Naive B cell (primary cell): Measurements from ENCODE around the gene MSRB3. TPM values are rescaled to one million over a fixed set of nuclear protein-coding genes. Genes with fewer than 3 reads are reported as not detected.

Source experiments
- ATAC-seq, 2 donors: fragments of 150-1000 bp; cut with Tn5 transposase; 2 replicates each; pipeline ENCODE4 v1.10.0; 2021; ENCODE audit warnings: low read depth in 2 of 2, mild to moderate bottlenecking in 2 of 2, moderate library complexity in 2 of 2
- DNase-seq: peaks from one replicate; pipeline ENCODE4 v3.0.0; 2022
- H3K27ac Mint-ChIP-seq, 6 donors: one replicate each; pipeline ENCODE4 v1.8.0; 2020 to 2022; ENCODE audit warnings: mild to moderate bottlenecking in 6 of 6, mixed read lengths in 6 of 6, moderate library complexity in 5 of 6, inconsistent platforms in 2 of 6
- H3K27me3 Mint-ChIP-seq, 3 donors: one replicate each; pipeline ENCODE4 v1.8.0; 2021 to 2022; ENCODE audit warnings: mixed read lengths in 3 of 3, mild to moderate bottlenecking in 1 of 3
- H3K36me3 Mint-ChIP-seq, 2 donors: one replicate each; pipeline ENCODE4 v1.8.0; 2020 to 2022; ENCODE audit warnings: mixed read lengths in 2 of 2, inconsistent platforms in 1 of 2, mild to moderate bottlenecking in 1 of 2
- H3K4me1 Mint-ChIP-seq, 3 donors: one replicate each; pipeline ENCODE4 v1.8.0; 2020 to 2022; ENCODE audit warnings: mixed read lengths in 3 of 3, inconsistent platforms in 1 of 3, mild to moderate bottlenecking in 1 of 3, moderate library complexity in 1 of 3
- H3K4me3 Mint-ChIP-seq, 8 donors: one replicate each; pipeline ENCODE4 v1.8.0; 2020 to 2022; ENCODE audit warnings: mild to moderate bottlenecking in 8 of 8, mixed read lengths in 8 of 8, moderate library complexity in 8 of 8, inconsistent platforms in 2 of 8
- H3K9me3 Mint-ChIP-seq, 7 donors: one replicate each; pipeline ENCODE4 v1.8.0; 2020 to 2022; ENCODE audit warnings: mixed read lengths in 7 of 7, mild to moderate bottlenecking in 5 of 7, inconsistent platforms in 2 of 7, moderate library complexity in 1 of 7
- polyA plus RNA-seq, 6 donors: library from polyadenylated mRNA; unstranded; fragments of 300-500 nt; fragmentation: Illumina TruSeq; gene quantifications; one replicate each; pipeline ENCODE4 v1.2.3, GENCODE V29; 2021; ENCODE audit warnings: low read depth in 6 of 6

Gene MSRB3
- polyA plus RNA-seq, 6 donors from 2014 or later = 0.23 to 1.2 (median 0.47) TPM; not detected in 1

DNA sequence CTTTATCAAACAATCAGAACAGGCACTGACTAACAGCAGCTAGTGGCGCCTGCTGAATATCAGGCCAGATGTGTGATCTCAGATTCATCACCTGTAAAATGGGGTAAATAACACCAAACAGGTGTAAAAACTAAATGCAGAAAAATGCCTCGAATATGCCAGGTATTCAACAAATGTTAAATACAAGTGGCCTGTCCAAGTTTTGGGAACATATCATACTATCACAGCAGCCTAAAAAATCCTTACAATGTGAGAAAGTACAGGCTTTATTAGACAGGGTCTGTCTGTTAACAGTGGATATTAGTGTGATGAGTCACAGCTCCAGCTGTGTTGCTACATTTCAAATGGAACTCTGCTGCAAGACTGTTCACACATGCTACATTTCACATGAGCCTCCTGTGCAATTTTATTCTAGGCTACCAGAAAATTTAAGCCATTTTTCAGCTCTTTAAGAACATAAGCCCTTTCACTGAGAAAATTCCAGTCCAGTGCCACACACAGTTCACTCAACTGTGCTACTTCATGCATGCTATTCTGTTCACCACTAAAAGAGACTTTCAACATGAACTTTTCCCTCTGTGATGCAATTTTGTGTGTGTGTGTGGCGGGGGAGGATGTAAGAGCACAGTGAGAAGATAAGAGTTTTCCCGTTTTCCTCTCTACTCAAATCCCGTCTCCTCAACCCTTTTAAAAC lies 56.7 kb downstream of the MSRB3 start:
- Mint-ChIP-seq H3K36me3 (no peaks in the 10 kb centered on the region), H3K4me3 (no peak overlapping the region), H3K27me3 (peaks cover 0 to 11% (median 4%) of the 10 kb centered on the region in 3 donors), H3K4me1 (no peaks in the 10 kb centered on the region), H3K9me3 (no peaks in the 10 kb centered on the region), H3K27ac (peak overlapping the region in 1 of 6 donors; percentile 52)
- no peak for DNase-seq
- no peak for ATAC-seq

- Mint-ChIP-seq H3K27ac (no peak overlapping the region), H3K9me3 (peaks cover 0 to under 1% (median 0%) of the 10 kb centered on the region in 7 donors), H3K27me3 (peaks cover 0 to 5% (median 4%) of the 10 kb centered on the region in 3 donors), H3K4me3 (no peak overlapping the region), H3K4me1 (no peaks in the 10 kb centered on the region), H3K36me3 (no peaks in the 10 kb centered on the region)
- DNase-seq (no peak), ATAC-seq (no peak)
Measured at GRCh38 chr12:65335981-65336380, 57.5 kb downstream of the MSRB3 start.

DNA sequence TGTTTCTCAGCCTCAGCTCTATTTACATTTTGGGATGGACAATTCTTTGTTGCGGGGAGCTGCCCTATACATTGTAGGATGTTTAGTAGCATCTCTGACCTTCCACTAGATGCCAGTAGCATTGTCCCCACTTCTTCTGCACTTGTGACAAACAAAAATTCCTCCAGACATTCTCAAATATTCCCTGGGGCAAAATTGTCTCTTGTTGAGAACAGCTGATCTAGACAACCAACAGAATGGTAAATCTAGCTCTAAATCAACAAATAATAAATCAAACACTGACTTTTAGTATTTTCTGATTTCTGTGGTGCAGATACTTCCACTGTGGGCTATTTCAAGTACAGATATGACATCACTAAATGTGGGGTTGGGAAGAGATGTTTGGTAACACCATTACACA lies 60.7 kb downstream of the MSRB3 start:
- H3K36me3 Mint-ChIP-seq = no peaks in the 10 kb centered on the region
- no peak overlapping the region for H3K4me3 Mint-ChIP-seq
- peaks cover 0 to 4% (median 0%) of the 10 kb centered on the region in 7 donors for H3K9me3 Mint-ChIP-seq
- H3K4me1 Mint-ChIP-seq = no peaks in the 10 kb centered on the region
- H3K27ac Mint-ChIP-seq = no peak overlapping the region
- ATAC-seq = no peak
- no peak for DNase-seq
- no peaks in the 10 kb centered on the region for H3K27me3 Mint-ChIP-seq

GRCh38 chr12:65343230-65343629 lies 64.7 kb downstream of the MSRB3 start:
- H3K4me1 Mint-ChIP-seq = no peaks in the 10 kb centered on the region
- no peaks in the 10 kb centered on the region for H3K27me3 Mint-ChIP-seq
- no peaks in the 10 kb centered on the region for H3K36me3 Mint-ChIP-seq
- H3K4me3 Mint-ChIP-seq = no peak overlapping the region
- peaks cover 0 to 6% (median 2%) of the 10 kb centered on the region in 7 donors for H3K9me3 Mint-ChIP-seq
- no peak overlapping the region for H3K27ac Mint-ChIP-seq
- DNase-seq = no peak
- no peak for ATAC-seq

- DNase-seq = no peak
- H3K27ac Mint-ChIP-seq = no peak overlapping the region
- H3K36me3 Mint-ChIP-seq = no peaks in the 10 kb centered on the region
- no peak overlapping the region for H3K4me3 Mint-ChIP-seq
- H3K4me1 Mint-ChIP-seq = no peaks in the 10 kb centered on the region
- no peaks in the 10 kb centered on the region for H3K27me3 Mint-ChIP-seq
- ATAC-seq = no peak
- peaks cover 0 to 10% (median 5%) of the 10 kb centered on the region in 7 donors for H3K9me3 Mint-ChIP-seq
Measured at GRCh38 chr12:65343801-65344200, 65.3 kb downstream of the MSRB3 start.

DNA sequence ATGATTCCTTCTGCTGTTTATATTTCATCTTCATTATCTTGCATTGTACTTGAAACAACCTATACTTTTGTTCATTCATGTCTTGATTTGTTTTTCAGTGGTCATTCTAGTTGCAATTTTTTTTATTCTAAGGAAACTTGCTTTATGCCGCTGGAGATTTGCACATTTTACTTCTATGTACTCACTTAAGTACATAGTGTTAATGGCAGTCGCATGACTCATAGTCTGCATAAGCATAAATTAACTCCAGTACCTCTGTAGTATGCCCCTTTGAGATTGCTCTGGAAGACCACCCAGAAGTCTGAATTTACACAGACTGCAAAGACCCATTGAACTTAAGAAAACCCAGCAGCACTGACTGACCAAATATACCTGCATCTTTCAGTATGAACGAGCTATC lies 77.0 kb downstream of the MSRB3 start:
- no peak overlapping the region for H3K27ac Mint-ChIP-seq

DNA sequence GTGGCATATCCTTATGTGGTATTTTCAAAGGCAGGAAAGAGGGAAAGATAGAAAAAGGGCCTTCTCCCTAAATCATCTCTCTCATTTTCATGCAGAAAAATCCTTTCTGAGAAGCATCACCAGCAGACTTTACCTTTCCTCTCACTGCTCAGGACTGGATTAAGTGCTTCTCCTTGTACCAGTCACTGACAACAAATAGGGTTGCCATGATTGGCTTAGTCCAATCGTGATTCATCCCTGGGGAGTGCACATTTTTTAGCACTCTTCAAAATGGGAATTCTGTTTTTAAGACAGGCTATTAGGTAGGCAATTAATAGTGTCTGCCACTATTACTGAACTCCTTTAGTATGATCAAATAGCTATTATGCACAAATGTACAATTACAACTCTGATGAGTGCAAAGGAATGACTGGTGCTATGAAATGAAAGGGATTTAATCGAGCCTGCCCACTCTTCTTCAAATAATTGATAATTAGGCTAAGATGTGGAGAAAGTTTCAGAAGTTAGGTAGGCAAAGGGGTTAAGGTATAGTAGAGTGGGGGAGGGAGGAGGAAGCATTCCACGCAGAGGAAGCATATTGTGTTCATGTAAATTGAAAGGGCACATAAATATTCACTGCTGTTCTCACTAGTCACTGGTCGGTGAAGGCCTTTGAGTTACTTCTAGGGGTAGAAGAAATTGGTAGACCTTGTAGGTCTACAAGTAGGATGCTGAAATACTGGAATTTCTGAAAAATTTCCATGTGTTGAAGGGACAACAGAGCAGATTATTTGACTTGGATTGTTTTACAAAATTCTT lies 84.0 kb downstream of the MSRB3 start:
- Mint-ChIP-seq H3K9me3 (no peaks in the 10 kb centered on the region), H3K4me3 (no peak overlapping the region), H3K27me3 (no peaks in the 10 kb centered on the region), H3K27ac (peak overlapping the region in 1 of 6 donors; percentile 13), H3K36me3 (no peaks in the 10 kb centered on the region), H3K4me1 (no peaks in the 10 kb centered on the region)
- no peak for DNase-seq
- no peak for ATAC-seq

More for the DNA sequence above, 77.0 kb downstream of the MSRB3 start:
- DNase-seq = no peak
- ATAC-seq = no peak
- no peaks in the 10 kb centered on the region for H3K4me1 Mint-ChIP-seq
- H3K36me3 Mint-ChIP-seq = no peaks in the 10 kb centered on the region
- H3K4me3 Mint-ChIP-seq = no peak overlapping the region
- H3K27me3 Mint-ChIP-seq = no peaks in the 10 kb centered on the region
- peaks cover 0 to 3% (median 0%) of the 10 kb centered on the region in 7 donors for H3K9me3 Mint-ChIP-seq

DNA sequence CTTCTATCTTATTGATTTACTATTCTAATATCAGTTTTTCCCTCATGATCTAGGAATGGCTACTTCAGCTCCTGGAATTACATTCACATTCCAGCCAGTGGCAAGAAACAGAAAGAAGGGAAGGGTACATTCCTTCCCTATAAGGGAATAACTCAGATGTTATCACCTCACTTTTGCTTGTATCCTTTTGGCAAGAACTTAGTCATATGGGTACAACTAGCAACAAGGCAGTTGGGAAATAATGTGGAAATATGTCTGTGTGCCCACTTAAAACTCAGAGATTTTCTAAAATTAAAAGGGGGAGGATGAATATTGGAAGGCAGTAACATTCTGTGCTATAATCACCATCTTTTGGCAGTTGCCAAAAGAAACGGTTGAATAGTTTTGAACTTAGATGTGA lies 85.6 kb downstream of the MSRB3 start:
- Mint-ChIP-seq H3K4me3 (no peak overlapping the region), H3K9me3 (no peaks in the 10 kb centered on the region), H3K27me3 (no peaks in the 10 kb centered on the region), H3K4me1 (no peaks in the 10 kb centered on the region), H3K27ac (no peak overlapping the region), H3K36me3 (no peaks in the 10 kb centered on the region)
- DNase-seq (no peak), ATAC-seq (no peak)

- Mint-ChIP-seq H3K27ac (no peak overlapping the region), H3K9me3 (no peaks in the 10 kb centered on the region), H3K27me3 (no peaks in the 10 kb centered on the region), H3K4me1 (no peaks in the 10 kb centered on the region), H3K36me3 (no peaks in the 10 kb centered on the region), H3K4me3 (no peak overlapping the region)
- ATAC-seq = no peak
- no peak for DNase-seq
Measured at GRCh38 chr12:65367396-65367795, 88.9 kb downstream of the MSRB3 start.

- ATAC-seq (no peak), DNase-seq (no peak)
- Mint-ChIP-seq H3K9me3 (no peaks in the 10 kb centered on the region), H3K27ac (no peak overlapping the region), H3K4me3 (no peak overlapping the region), H3K4me1 (no peaks in the 10 kb centered on the region), H3K36me3 (no peaks in the 10 kb centered on the region), H3K27me3 (no peaks in the 10 kb centered on the region)
Measured at GRCh38 chr12:65368055-65368454, 89.6 kb downstream of the MSRB3 start.

DNA sequence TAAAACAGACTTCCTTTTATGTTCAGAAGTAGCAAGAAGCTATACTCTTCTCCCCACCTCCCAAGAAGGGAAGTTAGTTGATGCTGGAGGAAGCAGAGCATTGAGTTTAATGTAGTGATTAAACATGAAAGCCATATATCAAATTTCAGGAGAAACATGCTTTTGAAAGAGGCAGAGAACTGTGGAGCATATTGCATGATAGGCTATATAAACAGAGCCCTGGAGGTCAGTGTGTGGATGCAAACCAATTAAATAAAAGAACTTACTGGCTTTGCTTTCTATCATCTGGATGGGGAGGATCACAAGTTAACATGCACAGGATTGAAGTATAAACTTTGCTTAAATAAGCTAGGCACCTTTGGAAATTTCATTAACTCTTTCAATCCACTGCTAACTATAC lies 94.1 kb downstream of the MSRB3 start:
- ATAC-seq (no peak), DNase-seq (no peak)
- H3K4me3 Mint-ChIP-seq = no peak overlapping the region
- no peaks in the 10 kb centered on the region for H3K4me1 Mint-ChIP-seq
- H3K9me3 Mint-ChIP-seq = no peaks in the 10 kb centered on the region
- no peaks in the 10 kb centered on the region for H3K27me3 Mint-ChIP-seq
- no peak overlapping the region for H3K27ac Mint-ChIP-seq
- no peaks in the 10 kb centered on the region for H3K36me3 Mint-ChIP-seq

GRCh38 chr12:65384240-65384639 lies 105.8 kb downstream of the MSRB3 start:
- Mint-ChIP-seq H3K36me3 (no peaks in the 10 kb centered on the region), H3K9me3 (peaks cover 0 to 2% (median 0%) of the 10 kb centered on the region in 7 donors), H3K27ac (no peak overlapping the region), H3K4me1 (no peaks in the 10 kb centered on the region), H3K27me3 (no peaks in the 10 kb centered on the region), H3K4me3 (no peak overlapping the region)
- ATAC-seq = no peak
- DNase-seq = no peak

- DNase-seq (no peak), ATAC-seq (no peak)
- H3K36me3 Mint-ChIP-seq = no peaks in the 10 kb centered on the region
- H3K27me3 Mint-ChIP-seq = no peaks in the 10 kb centered on the region
- H3K27ac Mint-ChIP-seq = no peak overlapping the region
- H3K4me1 Mint-ChIP-seq = no peaks in the 10 kb centered on the region
- H3K4me3 Mint-ChIP-seq = no peak overlapping the region
- peaks cover 0 to 2% (median 0%) of the 10 kb centered on the region in 7 donors for H3K9me3 Mint-ChIP-seq
Measured at GRCh38 chr12:65387396-65387795, 108.9 kb downstream of the MSRB3 start.

DNA sequence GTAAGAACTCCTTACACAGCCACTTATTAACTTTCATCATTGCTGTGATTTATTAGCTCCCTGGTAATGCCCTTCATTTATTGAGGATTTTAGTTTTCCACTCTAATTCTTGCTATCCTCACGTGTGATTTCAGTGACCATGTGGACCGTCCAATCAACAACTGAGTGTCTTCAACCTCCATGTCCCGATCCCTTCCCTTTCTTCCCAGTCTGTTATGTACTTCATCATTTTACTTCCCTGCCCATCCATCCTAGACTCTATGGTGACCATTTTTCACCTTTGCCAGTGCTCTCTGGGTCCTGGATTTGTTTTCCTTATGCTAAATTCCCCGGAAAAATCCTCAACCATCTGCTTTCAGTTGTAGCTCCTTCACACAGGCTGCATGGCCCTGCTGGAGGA lies 111.0 kb downstream of the MSRB3 start:
- Mint-ChIP-seq H3K4me3 (no peak overlapping the region), H3K27ac (no peak overlapping the region), H3K27me3 (no peaks in the 10 kb centered on the region), H3K36me3 (no peaks in the 10 kb centered on the region), H3K4me1 (no peaks in the 10 kb centered on the region), H3K9me3 (peaks cover 0 to 5% (median 3%) of the 10 kb centered on the region in 7 donors)
- DNase-seq (no peak), ATAC-seq (no peak)
